ENCODE data around the gene NAP1L5.

Gene NAP1L5

DNA sequence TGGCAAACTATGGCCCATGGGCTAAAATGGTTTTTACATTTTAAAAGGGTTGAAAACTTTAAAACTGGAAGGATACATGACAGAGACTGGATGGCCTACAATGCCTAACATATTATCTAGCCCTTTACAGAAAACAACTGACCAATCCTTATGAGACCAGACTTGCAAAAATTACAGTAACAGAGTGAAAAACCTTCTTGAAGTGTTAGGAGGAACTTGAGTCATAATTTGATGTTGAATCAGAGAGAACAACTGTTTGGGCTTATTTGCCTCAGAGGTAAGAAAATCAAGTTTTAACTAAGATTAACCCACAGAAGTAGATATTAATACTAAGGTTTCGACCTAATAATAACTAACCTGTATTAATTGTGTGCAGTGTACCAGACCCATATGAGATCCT is 12.4 kb upstream of the NAP1L5 start:
- no peak overlapping the region for H3K27ac ChIP-seq
- TF ChIP-seq ZFX (IDR thresholded peaks at IDR 0.05; ENCODE audit: borderline replicate concordance): no peak
- TF ChIP-seq CTCF (IDR thresholded peaks at IDR 0.05): no peak

- H3K27ac ChIP-seq: no peak overlapping the region
Measured at GRCh38 chr4:88706574-88706973, 8.9 kb upstream of the NAP1L5 start.

GRCh38 chr4:88705805-88706492 is 8.3 kb upstream of the NAP1L5 start:
- TF ChIP-seq ZFX (IDR thresholded peaks at IDR 0.05; ENCODE audit: borderline replicate concordance) (no peak), CTCF (IDR thresholded peaks at IDR 0.05) (no peak)
- no peak overlapping the region for H3K27ac ChIP-seq

More at GRCh38 chr4:88706574-88706973, 8.9 kb upstream of the NAP1L5 start:
- no peak for TF ChIP-seq ZFX (IDR thresholded peaks at IDR 0.05; ENCODE audit: borderline replicate concordance)
- TF ChIP-seq CTCF (IDR thresholded peaks at IDR 0.05): peak; percentile 54

GRCh38 chr4:88705223-88705622 is 7.6 kb upstream of the NAP1L5 start:
- TF ChIP-seq ZFX (IDR thresholded peaks at IDR 0.05; ENCODE audit: borderline replicate concordance) (no peak), CTCF (IDR thresholded peaks at IDR 0.05) (no peak)
- H3K27ac ChIP-seq: no peak overlapping the region

- TF ChIP-seq ZFX (IDR thresholded peaks at IDR 0.05; ENCODE audit: borderline replicate concordance) (no peak), CTCF (IDR thresholded peaks at IDR 0.05) (no peak)
- no peak overlapping the region for H3K27ac ChIP-seq
Measured at GRCh38 chr4:88702782-88703181, 5.2 kb upstream of the NAP1L5 start.

DNA sequence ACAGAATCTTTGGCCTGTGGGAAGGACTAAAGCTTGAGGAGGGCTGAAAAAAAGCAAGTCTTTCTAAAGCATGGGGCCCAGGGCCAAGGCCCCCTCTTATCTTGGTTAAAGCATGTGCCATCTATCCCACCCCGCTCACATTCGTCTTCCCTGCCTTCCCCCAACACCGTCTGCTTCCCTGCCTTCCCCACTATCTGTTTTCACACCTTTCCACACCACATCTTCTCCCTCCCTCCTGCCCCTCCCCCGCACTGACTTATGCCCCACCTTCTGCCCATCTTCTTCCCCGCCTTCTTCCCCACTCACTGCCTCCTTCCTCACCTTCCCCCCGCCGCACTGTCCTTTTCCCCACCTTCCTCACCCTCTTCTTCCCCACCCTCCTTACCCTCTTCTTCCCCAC is 890 bp upstream of the NAP1L5 start:
- no peak for TF ChIP-seq CTCF (IDR thresholded peaks at IDR 0.05)
- TF ChIP-seq ZFX (IDR thresholded peaks at IDR 0.05; ENCODE audit: borderline replicate concordance): no peak
- no peak overlapping the region for H3K27ac ChIP-seq

DNA sequence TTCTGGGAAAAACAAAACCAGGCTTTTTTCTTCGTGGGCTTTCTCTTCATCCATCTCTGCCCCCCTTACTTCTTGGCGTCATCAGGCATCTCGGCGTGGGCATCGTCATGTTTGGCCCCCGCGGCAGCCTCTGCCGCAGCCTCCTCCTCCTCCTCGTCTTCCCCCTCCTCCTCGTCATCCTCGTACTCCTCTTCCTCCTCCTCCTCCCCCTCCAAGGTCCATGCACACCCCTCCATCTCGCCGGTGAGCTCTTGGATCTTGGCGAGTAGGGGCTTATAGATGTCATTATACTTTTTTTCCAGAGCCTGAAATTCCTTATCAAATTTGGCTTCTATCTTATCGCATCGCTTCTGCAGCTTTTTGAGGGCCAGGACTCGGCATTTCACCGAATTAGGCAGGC is 488 bp downstream of the NAP1L5 start:
- TF ChIP-seq ZFX (IDR thresholded peaks at IDR 0.05; ENCODE audit: borderline replicate concordance) (no peak), CTCF (IDR thresholded peaks at IDR 0.05) (no peak)

More for the DNA sequence above, 488 bp downstream of the NAP1L5 start:
- no peak overlapping the region for H3K27ac ChIP-seq
